Liver (tissue), 3 donors: ENCODE results near the gene ACSF2.

Experiments
- EGR1 ChIP-seq, 2 donors: IDR thresholded peaks; 2 replicates each; pipeline ENCODE4 v1.6.1; 2016 to 2018; ENCODE audit warnings: antibody characterized with exemption in 2 of 2, low read depth in 2 of 2
- FOXA1 ChIP-seq: IDR thresholded peaks from 2 replicates; pipeline ENCODE4 v1.6.1; 2016; ENCODE audit warnings: antibody characterized with exemption
- JUND ChIP-seq, 2 donors: IDR thresholded peaks; 2 replicates each; pipeline ENCODE4 v1.6.1; 2016; ENCODE audit warnings: antibody characterized with exemption in 2 of 2
- MAX ChIP-seq: IDR thresholded peaks from 2 replicates; pipeline ENCODE4 v1.6.1; 2016; ENCODE audit warnings: antibody characterized with exemption
- RAD21 ChIP-seq, 2 donors: IDR thresholded peaks; 2 replicates each; pipeline ENCODE4 v1.6.1; 2016; ENCODE audit warnings: antibody characterized with exemption in 2 of 2, mild to moderate bottlenecking in 2 of 2
- RXRA ChIP-seq, 2 donors: IDR thresholded peaks; 2 replicates each; pipeline ENCODE4 v1.6.1; 2017 to 2018; ENCODE audit warnings: antibody characterized with exemption in 2 of 2, mild to moderate bottlenecking in 1 of 2
- TF ChIP-seq, protein P1 (sequence below): fragments of 150-350 bp; IDR thresholded peaks from 2 replicates; pipeline ENCODE4 v1.5.1; 2017; ENCODE audit warnings: improper control_type of control experiment, low read depth, low read length; ENCODE audit not compliant: missing input control
- donor health status: healthy.
- donor health status: healthy.

DNA sequence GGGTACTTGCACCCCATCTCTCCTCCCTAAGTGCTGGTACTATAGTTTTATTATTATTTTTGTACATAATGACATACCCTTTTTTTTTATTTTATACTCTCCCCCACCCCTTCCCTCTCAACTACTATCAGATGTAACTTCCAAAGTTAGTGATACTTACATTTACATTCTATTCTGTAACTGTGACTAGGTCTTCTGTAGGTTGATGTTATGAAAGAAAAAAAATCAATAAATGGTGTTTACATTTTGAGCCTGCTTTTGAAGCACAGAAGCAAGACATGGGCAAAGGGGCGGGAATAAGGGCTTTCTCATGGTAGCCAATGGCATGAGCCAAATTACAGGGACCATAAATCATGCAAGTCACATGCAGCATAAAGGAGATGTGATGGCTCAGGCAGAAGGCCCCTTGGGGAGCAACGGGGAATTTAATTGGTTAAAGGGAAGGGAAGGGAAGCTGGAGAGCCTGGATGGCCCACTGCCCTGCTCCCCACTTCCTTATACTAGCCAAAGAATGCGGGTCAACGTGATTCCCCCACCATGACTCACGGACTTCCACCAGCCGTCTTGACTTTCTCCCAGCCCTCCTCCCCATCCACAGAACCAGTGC lies 2.4 kb upstream of the ACSF2 start:
- TF ChIP-seq RXRA (IDR thresholded peaks at IDR 0.05) (no peak), RAD21 (IDR thresholded peaks at IDR 0.05) (no peak), MAX (no peak), JUND (IDR thresholded peaks at IDR 0.05) (no peak), FOXA1 (no peak), EGR1 (IDR thresholded peaks at IDR 0.05; ENCODE audit: low read depth in 2 of 2) (no peak)
- TF ChIP-seq, protein P1, sequence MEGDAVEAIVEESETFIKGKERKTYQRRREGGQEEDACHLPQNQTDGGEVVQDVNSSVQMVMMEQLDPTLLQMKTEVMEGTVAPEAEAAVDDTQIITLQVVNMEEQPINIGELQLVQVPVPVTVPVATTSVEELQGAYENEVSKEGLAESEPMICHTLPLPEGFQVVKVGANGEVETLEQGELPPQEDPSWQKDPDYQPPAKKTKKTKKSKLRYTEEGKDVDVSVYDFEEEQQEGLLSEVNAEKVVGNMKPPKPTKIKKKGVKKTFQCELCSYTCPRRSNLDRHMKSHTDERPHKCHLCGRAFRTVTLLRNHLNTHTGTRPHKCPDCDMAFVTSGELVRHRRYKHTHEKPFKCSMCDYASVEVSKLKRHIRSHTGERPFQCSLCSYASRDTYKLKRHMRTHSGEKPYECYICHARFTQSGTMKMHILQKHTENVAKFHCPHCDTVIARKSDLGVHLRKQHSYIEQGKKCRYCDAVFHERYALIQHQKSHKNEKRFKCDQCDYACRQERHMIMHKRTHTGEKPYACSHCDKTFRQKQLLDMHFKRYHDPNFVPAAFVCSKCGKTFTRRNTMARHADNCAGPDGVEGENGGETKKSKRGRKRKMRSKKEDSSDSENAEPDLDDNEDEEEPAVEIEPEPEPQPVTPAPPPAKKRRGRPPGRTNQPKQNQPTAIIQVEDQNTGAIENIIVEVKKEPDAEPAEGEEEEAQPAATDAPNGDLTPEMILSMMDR: no peak
